K562 (cell line): ENCODE data around the gene OLAH. TPM values are rescaled to one million over a fixed set of nuclear protein-coding genes. Genes with fewer than 3 reads are reported as not detected.
A peak's percentile ranks its signal among the peaks of the same experiment; 100 is the strongest.

Source experiments
- CBX8 ChIP-seq: fragments of 200-600 bp; sonication (generic); IDR thresholded peaks from 2 replicates; pipeline ENCODE4 v1.6.1; 2012; ENCODE audit warnings: borderline replicate concordance, mixed run types, low read depth, mild to moderate bottlenecking, moderate library complexity, mixed read lengths, low read length, control low read depth, inconsistent platforms; ENCODE audit not compliant: poor library complexity, severe bottlenecking; ENCODE audit errors: extremely low read depth
- CCNT2 ChIP-seq: IDR thresholded peaks from 2 replicates; pipeline ENCODE4 v1.6.1; 2011; ENCODE audit warnings: borderline replicate concordance, low read depth, mild to moderate bottlenecking, moderate library complexity, mixed read lengths, low read length; ENCODE audit not compliant: insufficient read length; ENCODE audit errors: extremely low read depth
- CSDE1 ChIP-seq, 2 experiments: fragments of 450-650 bp; IDR thresholded peaks; 2 replicates each; pipeline ENCODE4 v1.6.1; 2016; ENCODE audit warnings: mild to moderate bottlenecking in 1 of 2
- ERF ChIP-seq: fragments of 450-650 bp; formaldehyde crosslinking; IDR thresholded peaks from 2 replicates; pipeline ENCODE4 v1.4.0; 2020; ENCODE audit warnings: mild to moderate bottlenecking, mixed read lengths
- FOXP1 ChIP-seq: sonication (generic); formaldehyde crosslinking; IDR thresholded peaks from 2 replicates; pipeline ENCODE4 v1.8.0; 2022; ENCODE audit warnings: mild to moderate bottlenecking, missing genetic modification reagents
- SIX5 ChIP-seq, 2 experiments: IDR thresholded peaks; 2 replicates each; pipeline ENCODE4 v1.6.1; 2011; ENCODE audit warnings: low read length in 2 of 2, borderline replicate concordance in 1 of 2, low read depth in 1 of 2, mild to moderate bottlenecking in 1 of 2, moderate library complexity in 1 of 2; ENCODE audit not compliant: insufficient read depth in 1 of 2
- SMAD4 ChIP-seq: fragments of 250-450 bp; sonication (Bioruptor Pico); conservative IDR thresholded peaks from 2 replicates; pipeline ENCODE4 v1.8.0; 2021; ENCODE audit warnings: inconsistent platforms, mild to moderate bottlenecking, moderate library complexity
- polyA plus RNA-seq, 8 experiments: library from polyadenylated mRNA; depleted of rRNA in 4 of 8; stranded (reverse) in 5 of 8; unstranded in 3 of 8; fragments of >200 nt; fragmentation: Nextera tagmentation in 2 of 8; fragmentation: Illumina TruSeq in 1 of 8; extraction: Ambion mirVana in 2 of 8; extraction: Trizol in 1 of 8; gene quantifications; 2 replicates each; pipeline versions ENCODE4 v1.2.1 to v1.2.3, GENCODE V29; 2011 to 2014; ENCODE audit warnings: inconsistent platforms in 1 of 8, missing spikeins in 1 of 8
- total RNA-seq, 7 experiments: library from RNA; depleted of rRNA in 6 of 7; stranded (reverse); fragments of >200 nt in 6 of 7; fragmentation: Illumina TruSeq in 2 of 7; extraction: Trizol in 2 of 7; gene quantifications; 2 replicates each; pipeline versions ENCODE4 v1.2.1 to v1.2.3, GENCODE V29; 2011 to 2021; ENCODE audit warnings: low replicate concordance in 1 of 7
- TF ChIP-seq, protein P1 (sequence below): sonication (generic); formaldehyde crosslinking; IDR thresholded peaks from 2 replicates; pipeline ENCODE4 v1.8.1; 2023; ENCODE audit warnings: missing genetic modification reagents, mild to moderate bottlenecking, borderline replicate concordance
- TF ChIP-seq, protein P2 (sequence below), 2 experiments: fragments of 250-450 bp in 1 of 2; fragments of 450-650 bp in 1 of 2; sonication (Bioruptor Pico) in 1 of 2; IDR thresholded peaks; 2 replicates each; pipeline versions ENCODE4 v1.6.1 to v1.8.0; 2016 to 2021; ENCODE audit warnings: mild to moderate bottlenecking in 2 of 2, moderate library complexity in 2 of 2, missing compliant biosample characterization in 1 of 2, missing genetic modification characterization in 1 of 2
- TF ChIP-seq, protein P3 (sequence below), 2 experiments: fragments of 450-650 bp; IDR thresholded peaks; 2 replicates each; pipeline ENCODE4 v1.6.1; 2016

The OLAH gene
- total and polyA plus RNA-seq, 9 of the 15 experiments (the other 6 are each of a cell fraction or from before 2014, with no cell fraction given) = 0.11 to 0.45 (median 0.18) TPM; not detected in 3

DNA sequence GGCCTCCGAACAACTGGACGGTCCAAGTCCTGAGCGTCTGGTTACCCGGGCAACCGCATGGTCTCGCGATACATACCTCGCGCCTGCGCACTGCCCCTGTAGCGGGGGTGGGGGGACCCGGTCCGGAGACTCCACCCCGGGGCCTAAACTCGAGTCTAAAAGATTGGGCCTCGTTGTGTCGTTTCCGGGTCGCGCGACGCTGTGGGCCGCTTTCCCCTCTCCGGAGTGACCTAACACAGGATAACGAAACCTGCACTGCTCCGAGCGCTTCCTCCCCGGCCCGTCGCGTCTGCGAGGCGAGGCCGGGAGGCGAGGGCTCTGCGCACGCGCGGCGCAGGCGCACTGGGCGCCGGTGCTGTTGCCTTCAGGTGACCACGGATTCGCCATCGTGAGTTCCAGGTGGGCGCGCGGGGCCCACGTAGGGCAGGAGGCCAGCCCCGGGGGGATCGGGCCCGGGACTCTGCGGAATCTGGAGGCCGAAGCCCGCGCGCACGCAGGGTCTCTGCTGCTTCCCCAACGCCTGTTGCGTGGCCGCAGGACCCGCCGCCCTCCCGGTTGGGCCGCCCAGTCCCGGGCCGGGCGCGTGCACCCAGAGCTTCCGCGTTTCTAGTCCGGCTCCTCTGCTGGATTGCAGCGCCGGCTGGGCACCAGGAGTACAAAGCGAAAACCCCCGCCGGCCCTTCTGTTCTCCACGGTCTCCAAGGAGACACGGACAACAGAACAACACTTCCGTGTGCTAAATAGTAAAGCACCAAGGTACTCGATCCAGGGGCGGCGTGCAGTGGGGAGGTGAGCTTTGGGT is 53.5 kb downstream of the OLAH start, which contains the start of gene RPP38 (continued):
- no peak for TF ChIP-seq CBX8
- TF ChIP-seq, protein P1, sequence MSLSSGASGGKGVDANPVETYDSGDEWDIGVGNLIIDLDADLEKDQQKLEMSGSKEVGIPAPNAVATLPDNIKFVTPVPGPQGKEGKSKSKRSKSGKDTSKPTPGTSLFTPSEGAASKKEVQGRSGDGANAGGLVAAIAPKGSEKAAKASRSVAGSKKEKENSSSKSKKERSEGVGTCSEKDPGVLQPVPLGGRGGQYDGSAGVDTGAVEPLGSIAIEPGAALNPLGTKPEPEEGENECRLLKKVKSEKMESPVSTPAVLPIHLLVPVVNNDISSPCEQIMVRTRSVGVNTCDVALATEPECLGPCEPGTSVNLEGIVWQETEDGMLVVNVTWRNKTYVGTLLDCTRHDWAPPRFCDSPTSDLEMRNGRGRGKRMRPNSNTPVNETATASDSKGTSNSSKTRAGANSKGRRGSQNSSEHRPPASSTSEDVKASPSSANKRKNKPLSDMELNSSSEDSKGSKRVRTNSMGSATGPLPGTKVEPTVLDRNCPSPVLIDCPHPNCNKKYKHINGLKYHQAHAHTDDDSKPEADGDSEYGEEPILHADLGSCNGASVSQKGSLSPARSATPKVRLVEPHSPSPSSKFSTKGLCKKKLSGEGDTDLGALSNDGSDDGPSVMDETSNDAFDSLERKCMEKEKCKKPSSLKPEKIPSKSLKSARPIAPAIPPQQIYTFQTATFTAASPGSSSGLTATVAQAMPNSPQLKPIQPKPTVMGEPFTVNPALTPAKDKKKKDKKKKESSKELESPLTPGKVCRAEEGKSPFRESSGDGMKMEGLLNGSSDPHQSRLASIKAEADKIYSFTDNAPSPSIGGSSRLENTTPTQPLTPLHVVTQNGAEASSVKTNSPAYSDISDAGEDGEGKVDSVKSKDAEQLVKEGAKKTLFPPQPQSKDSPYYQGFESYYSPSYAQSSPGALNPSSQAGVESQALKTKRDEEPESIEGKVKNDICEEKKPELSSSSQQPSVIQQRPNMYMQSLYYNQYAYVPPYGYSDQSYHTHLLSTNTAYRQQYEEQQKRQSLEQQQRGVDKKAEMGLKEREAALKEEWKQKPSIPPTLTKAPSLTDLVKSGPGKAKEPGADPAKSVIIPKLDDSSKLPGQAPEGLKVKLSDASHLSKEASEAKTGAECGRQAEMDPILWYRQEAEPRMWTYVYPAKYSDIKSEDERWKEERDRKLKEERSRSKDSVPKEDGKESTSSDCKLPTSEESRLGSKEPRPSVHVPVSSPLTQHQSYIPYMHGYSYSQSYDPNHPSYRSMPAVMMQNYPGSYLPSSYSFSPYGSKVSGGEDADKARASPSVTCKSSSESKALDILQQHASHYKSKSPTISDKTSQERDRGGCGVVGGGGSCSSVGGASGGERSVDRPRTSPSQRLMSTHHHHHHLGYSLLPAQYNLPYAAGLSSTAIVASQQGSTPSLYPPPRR (CRISPR knock-in tag) = no peak
- peak in 1 of 2 experiments; percentile 63; a peak in 2 of 4 replicates for TF ChIP-seq CSDE1 (IDR thresholded peaks at IDR 0.05)
- TF ChIP-seq, protein P2, sequence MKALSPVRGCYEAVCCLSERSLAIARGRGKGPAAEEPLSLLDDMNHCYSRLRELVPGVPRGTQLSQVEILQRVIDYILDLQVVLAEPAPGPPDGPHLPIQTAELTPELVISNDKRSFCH (CRISPR knock-in tag; IDR thresholded peaks at IDR 0.05) = no peak
- TF ChIP-seq, protein P2 (tag; IDR thresholded peaks at IDR 0.05) = no peak
- TF ChIP-seq, protein P3, sequence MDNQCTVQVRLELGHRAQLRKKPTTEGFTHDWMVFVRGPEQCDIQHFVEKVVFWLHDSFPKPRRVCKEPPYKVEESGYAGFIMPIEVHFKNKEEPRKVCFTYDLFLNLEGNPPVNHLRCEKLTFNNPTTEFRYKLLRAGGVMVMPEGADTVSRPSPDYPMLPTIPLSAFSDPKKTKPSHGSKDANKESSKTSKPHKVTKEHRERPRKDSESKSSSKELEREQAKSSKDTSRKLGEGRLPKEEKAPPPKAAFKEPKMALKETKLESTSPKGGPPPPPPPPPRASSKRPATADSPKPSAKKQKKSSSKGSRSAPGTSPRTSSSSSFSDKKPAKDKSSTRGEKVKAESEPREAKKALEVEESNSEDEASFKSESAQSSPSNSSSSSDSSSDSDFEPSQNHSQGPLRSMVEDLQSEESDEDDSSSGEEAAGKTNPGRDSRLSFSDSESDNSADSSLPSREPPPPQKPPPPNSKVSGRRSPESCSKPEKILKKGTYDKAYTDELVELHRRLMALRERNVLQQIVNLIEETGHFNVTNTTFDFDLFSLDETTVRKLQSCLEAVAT (IDR thresholded peaks at IDR 0.05) = no peak
- peak; percentile 46 for TF ChIP-seq CCNT2
- peak; percentile 48 for TF ChIP-seq ERF
- peak; percentile 94 for TF ChIP-seq FOXP1 (CRISPR knock-in tag)
- no peak for TF ChIP-seq SIX5 (IDR thresholded peaks at IDR 0.05; ENCODE audit: borderline replicate concordance in 1 of 2, insufficient read depth in 1 of 2, low read depth in 1 of 2, low read length in 2 of 2)
- TF ChIP-seq SMAD4 (CRISPR knock-in tag) = peak; percentile 21; the same call in 1 of the 2 replicates
- TF ChIP-seq, all 486 proteins: peak for 121
